Measurements from ENCODE around the gene UBL5.
A peak's percentile ranks its signal among the peaks of the same experiment; 100 is the strongest.
"Not testable (repeated sequence)": the region's sequence is repeated elsewhere in the genome, so short reads cannot be mapped to it uniquely, and the experiment has no call there.

The UBL5 gene
- total RNA-seq = 47.3 to 91.5 (median 80.9) reads per million in 9 experiments

GRCh38 chr19:9827289-9828238, at the start of gene UBL5:
UBL5 (plus strand) TSS chr19:9827918; CDS start chr19:9828338, 420 bp downstream.
- Mint-ChIP-seq H3K4me1 (ENCODE audit: low read depth in 2 of 2) (peaks cover 18 to 21% of the 10 kb centered on the region in 2 donors), H3K27me3 (no peaks in the 10 kb centered on the region), H3K36me3 (ENCODE audit: insufficient read depth) (peaks cover 17% of the 10 kb centered on the region), H3K9me3 (no peaks in the 10 kb centered on the region), H3K4me3 (peak within 1 kb of the TSS; percentile 91 to 96), H3K27ac (peak within 1 kb of the TSS; percentile 91 to 95)
- ATAC-seq (replicated peaks) (peak; percentile 96), DNase-seq (peak; percentile 85 to 87 (median 86))

- no peak for DNase-seq
- ATAC-seq (replicated peaks) = no peak
- no peaks in the 10 kb centered on the region for H3K27me3 Mint-ChIP-seq
- no peaks in the 10 kb centered on the region for H3K9me3 Mint-ChIP-seq
- peaks cover 19 to 20% of the 10 kb centered on the region in 2 donors for H3K4me1 Mint-ChIP-seq (ENCODE audit: low read depth in 2 of 2)
- no peak overlapping the region for H3K4me3 Mint-ChIP-seq
- H3K27ac Mint-ChIP-seq = peak overlapping the region in 1 of 2 donors; percentile 47
- H3K36me3 Mint-ChIP-seq (ENCODE audit: insufficient read depth) = peaks cover 16% of the 10 kb centered on the region
Measured at GRCh38 chr19:9782338-9782737, 45.4 kb upstream of the UBL5 start.

GRCh38 chr19:9784163-9784496, 43.6 kb upstream of the UBL5 start:
- H3K4me3 Mint-ChIP-seq = peak overlapping the region in 1 of 2 donors; percentile 17
- not testable (repeated sequence) for ATAC-seq (replicated peaks); H3K27ac Mint-ChIP-seq; H3K9me3 Mint-ChIP-seq; DNase-seq; H3K27me3 Mint-ChIP-seq
- H3K4me1 Mint-ChIP-seq (ENCODE audit: low read depth in 2 of 2) = peaks cover 19 to 20% of the 10 kb centered on the region in 2 donors
- peaks cover 13% of the 10 kb centered on the region for H3K36me3 Mint-ChIP-seq (ENCODE audit: insufficient read depth)

- Mint-ChIP-seq H3K27ac (peak overlapping the region; percentile 94 to 95), H3K27me3 (no peaks in the 10 kb centered on the region), H3K36me3 (ENCODE audit: insufficient read depth) (peaks cover 16% of the 10 kb centered on the region), H3K4me1 (ENCODE audit: low read depth in 2 of 2) (peaks cover 20 to 22% of the 10 kb centered on the region in 2 donors), H3K9me3 (no peaks in the 10 kb centered on the region), H3K4me3 (peak overlapping the region; percentile 89 to 91)
- ATAC-seq (replicated peaks) (peak; percentile 79), DNase-seq (peak; percentile 84 to 95 (median 90))
Measured at GRCh38 chr19:9785367-9786331, 42.1 kb upstream of the UBL5 start.

GRCh38 chr19:9786342-9786741, 41.4 kb upstream of the UBL5 start:
- H3K4me3 Mint-ChIP-seq = peak overlapping the region; percentile 89 to 91
- H3K36me3 Mint-ChIP-seq (ENCODE audit: insufficient read depth) = peaks cover 16% of the 10 kb centered on the region
- peaks cover 22 to 23% of the 10 kb centered on the region in 2 donors for H3K4me1 Mint-ChIP-seq (ENCODE audit: low read depth in 2 of 2)
- DNase-seq (no peak), ATAC-seq (replicated peaks) (no peak)
- no peaks in the 10 kb centered on the region for H3K27me3 Mint-ChIP-seq
- H3K27ac Mint-ChIP-seq = peak overlapping the region; percentile 94 to 95
- no peaks in the 10 kb centered on the region for H3K9me3 Mint-ChIP-seq

GRCh38 chr19:9786819-9787218, 40.9 kb upstream of the UBL5 start:
- no peaks in the 10 kb centered on the region for H3K9me3 Mint-ChIP-seq
- no peak for DNase-seq
- peak overlapping the region; percentile 89 to 91 for H3K4me3 Mint-ChIP-seq
- H3K4me1 Mint-ChIP-seq (ENCODE audit: low read depth in 2 of 2) = peaks cover 24 to 27% of the 10 kb centered on the region in 2 donors
- no peaks in the 10 kb centered on the region for H3K27me3 Mint-ChIP-seq
- peaks cover 16% of the 10 kb centered on the region for H3K36me3 Mint-ChIP-seq (ENCODE audit: insufficient read depth)
- H3K27ac Mint-ChIP-seq = peak overlapping the region; percentile 94 to 95
- ATAC-seq (replicated peaks) = no peak

GRCh38 chr19:9788604-9789003, 39.1 kb upstream of the UBL5 start:
- DNase-seq; ATAC-seq (replicated peaks); H3K27ac Mint-ChIP-seq; H3K4me3 Mint-ChIP-seq; H3K27me3 Mint-ChIP-seq; H3K9me3 Mint-ChIP-seq: not testable (repeated sequence)
- H3K36me3 Mint-ChIP-seq (ENCODE audit: insufficient read depth) = peaks cover 28% of the 10 kb centered on the region
- H3K4me1 Mint-ChIP-seq (ENCODE audit: low read depth in 2 of 2) = peaks cover 30 to 37% of the 10 kb centered on the region in 2 donors

- ATAC-seq (replicated peaks) (no peak), DNase-seq (no peak)
- Mint-ChIP-seq H3K9me3 (no peaks in the 10 kb centered on the region), H3K4me3 (no peak overlapping the region), H3K27me3 (no peaks in the 10 kb centered on the region), H3K4me1 (ENCODE audit: low read depth in 2 of 2) (peaks cover 28 to 37% of the 10 kb centered on the region in 2 donors), H3K27ac (no peak overlapping the region), H3K36me3 (ENCODE audit: insufficient read depth) (peaks cover 28% of the 10 kb centered on the region)
Measured at GRCh38 chr19:9789066-9789465, 38.7 kb upstream of the UBL5 start.

- Mint-ChIP-seq H3K4me1 (ENCODE audit: low read depth in 2 of 2) (peaks cover 28 to 37% of the 10 kb centered on the region in 2 donors), H3K36me3 (ENCODE audit: insufficient read depth) (peaks cover 30% of the 10 kb centered on the region)
- ATAC-seq (replicated peaks); H3K4me3 Mint-ChIP-seq; DNase-seq; H3K9me3 Mint-ChIP-seq; H3K27me3 Mint-ChIP-seq; H3K27ac Mint-ChIP-seq: not testable (repeated sequence)
Measured at GRCh38 chr19:9789579-9789978, 38.1 kb upstream of the UBL5 start.

GRCh38 chr19:9791073-9791367, 36.7 kb upstream of the UBL5 start:
- Mint-ChIP-seq H3K36me3 (ENCODE audit: insufficient read depth) (peaks cover 21% of the 10 kb centered on the region), H3K4me1 (ENCODE audit: low read depth in 2 of 2) (peaks cover 17 to 27% of the 10 kb centered on the region in 2 donors), H3K4me3 (peak overlapping the region; percentile 92 to 95), H3K27ac (peak overlapping the region; percentile 95)
- not testable (repeated sequence) for H3K27me3 Mint-ChIP-seq; H3K9me3 Mint-ChIP-seq; DNase-seq; ATAC-seq (replicated peaks)

- H3K4me1 Mint-ChIP-seq (ENCODE audit: low read depth in 2 of 2) = peaks cover 15 to 27% of the 10 kb centered on the region in 2 donors
- H3K9me3 Mint-ChIP-seq = no peaks in the 10 kb centered on the region
- H3K4me3 Mint-ChIP-seq = peak overlapping the region; percentile 92 to 95
- peak; percentile 85 to 92 (median 86) for DNase-seq
- ATAC-seq (replicated peaks) = peak; percentile 44
- H3K27me3 Mint-ChIP-seq = no peaks in the 10 kb centered on the region
- peak overlapping the region; percentile 95 for H3K27ac Mint-ChIP-seq
- H3K36me3 Mint-ChIP-seq (ENCODE audit: insufficient read depth) = peaks cover 17% of the 10 kb centered on the region
Measured at GRCh38 chr19:9791552-9792205, 36.0 kb upstream of the UBL5 start.

- ATAC-seq (replicated peaks) (peak; percentile 47), DNase-seq (peak; percentile 85 to 90 (median 88))
- H3K27me3 Mint-ChIP-seq = no peaks in the 10 kb centered on the region
- no peaks in the 10 kb centered on the region for H3K9me3 Mint-ChIP-seq
- peaks cover 14 to 26% of the 10 kb centered on the region in 2 donors for H3K4me1 Mint-ChIP-seq (ENCODE audit: low read depth in 2 of 2)
- H3K4me3 Mint-ChIP-seq = peak overlapping the region; percentile 92 to 95
- peaks cover 17% of the 10 kb centered on the region for H3K36me3 Mint-ChIP-seq (ENCODE audit: insufficient read depth)
- peak overlapping the region; percentile 95 for H3K27ac Mint-ChIP-seq
Measured at GRCh38 chr19:9792206-9793070, 35.3 kb upstream of the UBL5 start.

Data from effector memory CD8-positive, alpha-beta T cell (primary cell).